Thoracic aorta (tissue), 2 donors: ENCODE measurements around the gene MS4A18. TPM values are rescaled to one million over a fixed set of nuclear protein-coding genes. Genes with fewer than 3 reads are reported as not detected.

Experiments used
- ATAC-seq: fragments of 150-250 bp; one replicate; pipeline ENCODE4 v1.8.0; 2017; ENCODE audit warnings: low read depth; ENCODE audit not compliant: insufficient number of reproducible peaks, low FRiP score
- DNase-seq: peaks from one replicate; pipeline ENCODE4 v3.0.0-alpha.2; 2020; ENCODE audit warnings: low spot score
- H3K27ac ChIP-seq, 2 donors: fragments of 200-600 bp; sonication (generic); 1 replicate in 1 of 2; 2 replicates in 1 of 2; pipeline ENCODE4 v1.5.1; 2016; ENCODE audit warnings: mild to moderate bottlenecking in 2 of 2, moderate library complexity in 2 of 2
- H3K27me3 ChIP-seq: fragments of 200-600 bp; sonication (generic); replicated peaks from 2 replicates; pipeline ENCODE4 v1.6.0; 2016; ENCODE audit warnings: mild to moderate bottlenecking; ENCODE audit not compliant: insufficient read depth
- H3K36me3 ChIP-seq: fragments of 200-600 bp; sonication (generic); one replicate; pipeline ENCODE4 v1.5.1; 2016
- H3K4me1 ChIP-seq, 2 donors: fragments of 200-600 bp; sonication (generic); 1 replicate in 1 of 2; 2 replicates in 1 of 2; pipeline versions ENCODE4 v1.5.1 to v1.6.0; 2016; ENCODE audit warnings: low read depth in 2 of 2, mild to moderate bottlenecking in 1 of 2; ENCODE audit not compliant: control insufficient read depth in 1 of 2
- H3K4me3 ChIP-seq: fragments of 200-600 bp; sonication (generic); 2 replicates; pipeline ENCODE4 v1.5.1; 2016; ENCODE audit warnings: mild to moderate bottlenecking
- H3K9me3 ChIP-seq: fragments of 200-600 bp; sonication (generic); 2 replicates; pipeline ENCODE4 v1.5.1; 2016
- CTCF ChIP-seq: fragments of 200-600 bp; sonication (generic); IDR thresholded peaks from one replicate; pipeline ENCODE4 v1.5.1; 2019; ENCODE audit warnings: antibody characterized with exemption
- total RNA-seq, 2 donors: library from RNA; depleted of rRNA; stranded (reverse); fragments of >200 nt; gene quantifications; one replicate each; pipeline versions ENCODE4 v1.1.0 to v1.2.3, GENCODE V29; 2016

MS4A18 gene
- total RNA-seq, 2 donors from 2014 or later: not detected

GRCh38 chr11:60776167-60776566, 51.6 kb downstream of the MS4A18 start:
- H3K27ac ChIP-seq: no peak overlapping the region
- ATAC-seq: no peak
- no peak for TF ChIP-seq CTCF

GRCh38 chr11:60777106-60777505, 52.6 kb downstream of the MS4A18 start:
- no peak for TF ChIP-seq CTCF
- Histone ChIP-seq H3K9me3 (no peaks in the 10 kb centered on the region), H3K4me3 (no peak overlapping the region), H3K36me3 (no peaks in the 10 kb centered on the region), H3K27ac (no peak overlapping the region), H3K27me3 (no peaks in the 10 kb centered on the region), H3K4me1 (peaks cover 0 to 7% of the 10 kb centered on the region in 2 donors)
- DNase-seq (no peak), ATAC-seq (no peak)

More at GRCh38 chr11:60776167-60776566, 51.6 kb downstream of the MS4A18 start:
- no peaks in the 10 kb centered on the region for H3K36me3 ChIP-seq
- peaks cover 0 to 7% of the 10 kb centered on the region in 2 donors for H3K4me1 ChIP-seq
- DNase-seq: no peak
- H3K4me3 ChIP-seq: no peak overlapping the region
- H3K27me3 ChIP-seq: no peaks in the 10 kb centered on the region
- H3K9me3 ChIP-seq: no peaks in the 10 kb centered on the region

- H3K27me3 ChIP-seq: no peaks in the 10 kb centered on the region
- peaks cover 0 to 7% of the 10 kb centered on the region in 2 donors for H3K4me1 ChIP-seq
- no peak for TF ChIP-seq CTCF
- DNase-seq: no peak
- no peaks in the 10 kb centered on the region for H3K36me3 ChIP-seq
- no peak overlapping the region for H3K27ac ChIP-seq
- no peaks in the 10 kb centered on the region for H3K9me3 ChIP-seq
- no peak overlapping the region for H3K4me3 ChIP-seq
- peak; percentile 34 for ATAC-seq
Measured at GRCh38 chr11:60777572-60777971, 53.1 kb downstream of the MS4A18 start.

GRCh38 chr11:60780065-60780464, 55.5 kb downstream of the MS4A18 start:
- H3K36me3 ChIP-seq: no peaks in the 10 kb centered on the region
- H3K27me3 ChIP-seq: no peaks in the 10 kb centered on the region
- ATAC-seq (no peak), DNase-seq (no peak)
- H3K4me3 ChIP-seq: no peak overlapping the region
- H3K4me1 ChIP-seq: peaks cover 0 to 1% of the 10 kb centered on the region in 2 donors
- H3K9me3 ChIP-seq: no peaks in the 10 kb centered on the region
- H3K27ac ChIP-seq: no peak overlapping the region
- no peak for TF ChIP-seq CTCF

GRCh38 chr11:60780774-60781173, 56.3 kb downstream of the MS4A18 start:
- no peaks in the 10 kb centered on the region for H3K9me3 ChIP-seq
- no peaks in the 10 kb centered on the region for H3K27me3 ChIP-seq
- no peak overlapping the region for H3K4me3 ChIP-seq
- no peaks in the 10 kb centered on the region for H3K36me3 ChIP-seq
- H3K27ac ChIP-seq: no peak overlapping the region
- DNase-seq: no peak
- ATAC-seq: no peak
- H3K4me1 ChIP-seq: no peaks in the 10 kb centered on the region
- TF ChIP-seq CTCF: no peak
